DMS53 treated with DMSO at 0.1 percent for 48 hours (cell line): ENCODE data around the gene DCST2.

Source experiments
- DNase-seq: peaks from one replicate; lab custom pipeline; 2025; ENCODE audit not compliant: unreplicated experiment; lab: John Stamatoyannopoulos, UW

Gene DCST2

GRCh38 chr1:155033524-155033923, at the start of gene DCST2, which contains the start of gene DCST1:
Gene DCST2 (minus strand): TSS chr1:155033781. CDS start chr1:155033701, 80 bp downstream.
Gene DCST1 (plus strand): TSS chr1:155033824. CDS start chr1:155034037, 213 bp downstream.
- DNase-seq, result no peak

- DNase-seq, result no peak
Measured at GRCh38 chr1:155083052-155083541, 49.5 kb upstream of the DCST2 start.

- peak; percentile 22 for DNase-seq
Measured at GRCh38 chr1:155082301-155083051, 48.9 kb upstream of the DCST2 start.

GRCh38 chr1:155081472-155082300, 48.1 kb upstream of the DCST2 start:
- DNase-seq, result peak; percentile 33

GRCh38 chr1:155080312-155081228, 47.0 kb upstream of the DCST2 start:
- peak; percentile 22 for DNase-seq

- peak; percentile 11 for DNase-seq
Measured at GRCh38 chr1:155079487-155080311, 46.1 kb upstream of the DCST2 start.

- DNase-seq, result peak; percentile 25
Measured at GRCh38 chr1:155079210-155079486, 45.6 kb upstream of the DCST2 start.

- DNase-seq, result peak; percentile 8
Measured at GRCh38 chr1:155078469-155079209, 45.1 kb upstream of the DCST2 start, which contains the start of gene EFNA3. Gene EFNA3 (plus strand): TSS chr1:155078837. CDS start chr1:155078942, 105 bp downstream.

GRCh38 chr1:155077758-155078445, 44.3 kb upstream of the DCST2 start:
- DNase-seq, result no peak

GRCh38 chr1:155077346-155077745, 43.8 kb upstream of the DCST2 start:
- no peak for DNase-seq

- no peak for DNase-seq
Measured at GRCh38 chr1:155076371-155076770, 42.8 kb upstream of the DCST2 start.

GRCh38 chr1:155075535-155075934, 42.0 kb upstream of the DCST2 start:
- DNase-seq, result no peak

- DNase-seq, result no peak
Measured at GRCh38 chr1:155073377-155074242, 40.0 kb upstream of the DCST2 start.

- DNase-seq, result no peak
Measured at GRCh38 chr1:155072531-155073289, 39.1 kb upstream of the DCST2 start.

- no peak for DNase-seq
Measured at GRCh38 chr1:155071701-155072100, 38.1 kb upstream of the DCST2 start.

- peak; percentile 70 for DNase-seq
Measured at GRCh38 chr1:155070721-155071569, 37.4 kb upstream of the DCST2 start.
